Subcutaneous abdominal adipose tissue (tissue), 5 donors: ENCODE measurements around the gene GPRIN3.

Experiments used
- H3K27ac ChIP-seq: one replicate; pipeline ENCODE4 v1.7.0; 2013; ENCODE audit warnings: low read depth, mild to moderate bottlenecking, inconsistent platforms, low read length, moderate library complexity
- H3K27me3 ChIP-seq, 5 donors: one replicate each; pipeline ENCODE4 v1.7.0; 2013; ENCODE audit warnings: low read length in 5 of 5, inconsistent platforms in 1 of 5; ENCODE audit not compliant: control insufficient read depth in 5 of 5, insufficient read depth in 4 of 5
- H3K36me3 ChIP-seq, 5 donors: one replicate each; pipeline ENCODE4 v1.7.0; 2013; ENCODE audit warnings: low read length in 5 of 5; ENCODE audit not compliant: control insufficient read depth in 5 of 5, insufficient read depth in 5 of 5
- H3K4me1 ChIP-seq, 5 donors: one replicate each; pipeline ENCODE4 v1.7.0; 2013; ENCODE audit warnings: low read length in 5 of 5, mild to moderate bottlenecking in 3 of 5, moderate library complexity in 1 of 5; ENCODE audit not compliant: control insufficient read depth in 5 of 5, insufficient read depth in 5 of 5
- H3K4me3 ChIP-seq, 5 donors: one replicate each; pipeline ENCODE4 v1.7.0; 2013; ENCODE audit warnings: low read length in 5 of 5, low read depth in 1 of 5
- H3K9ac ChIP-seq, 5 donors: one replicate each; pipeline ENCODE4 v1.7.0; 2013; ENCODE audit warnings: low read length in 5 of 5, mild to moderate bottlenecking in 4 of 5, moderate library complexity in 3 of 5
- H3K9me3 ChIP-seq, 5 donors: one replicate each; pipeline ENCODE4 v1.7.0; 2013; ENCODE audit warnings: low read length in 5 of 5; ENCODE audit not compliant: control insufficient read depth in 5 of 5
- donor health status: healthy.
- donor health status: healthy.
- donor health status: healthy.
- donor health status: healthy.
- donor health status: healthy.

GPRIN3 gene

GRCh38 chr4:89307446-89308160 lies at the start of gene GPRIN3:
Gene GPRIN3, minus strand, starts transcription at chr4:89307800. Its CDS starts 57,690 bp downstream, at chr4:89250110.
- no peak within 1 kb of the TSS for H3K27ac ChIP-seq
- H3K9ac ChIP-seq: peak within 1 kb of the TSS in 3 of 5 donors; percentile 57 to 71 (median 64)

GRCh38 chr4:89357340-89357739 lies 49.7 kb upstream of the GPRIN3 start:
- H3K27ac ChIP-seq: no peak overlapping the region
- H3K4me3 ChIP-seq: no peak overlapping the region
- H3K27me3 ChIP-seq: no peaks in the 10 kb centered on the region
- no peak overlapping the region for H3K9ac ChIP-seq
- H3K9me3 ChIP-seq: no peaks in the 10 kb centered on the region
- H3K4me1 ChIP-seq: no peaks in the 10 kb centered on the region
- no peaks in the 10 kb centered on the region for H3K36me3 ChIP-seq

More at GRCh38 chr4:89307446-89308160, at the start of gene GPRIN3:
- peak within 1 kb of the TSS; percentile 69 to 77 (median 70) for H3K4me3 ChIP-seq
- peaks cover 0 to 23% (median 16%) of the 10 kb centered on the region in 5 donors for H3K4me1 ChIP-seq
- H3K27me3 ChIP-seq: peaks cover 4 to 13% (median 11%) of the 10 kb centered on the region in 5 donors
- no peaks in the 10 kb centered on the region for H3K9me3 ChIP-seq
- no peaks in the 10 kb centered on the region for H3K36me3 ChIP-seq

- H3K4me1 ChIP-seq: no peaks in the 10 kb centered on the region
- H3K4me3 ChIP-seq: no peak overlapping the region
- no peaks in the 10 kb centered on the region for H3K36me3 ChIP-seq
These were observed 48.5 kb upstream of the GPRIN3 start for GRCh38 chr4:89356086-89356485.

GRCh38 chr4:89353514-89353913 lies 45.9 kb upstream of the GPRIN3 start:
- Histone ChIP-seq H3K27me3 (no peaks in the 10 kb centered on the region), H3K4me3 (no peak overlapping the region), H3K9ac (no peak overlapping the region), H3K27ac (no peak overlapping the region), H3K4me1 (no peaks in the 10 kb centered on the region), H3K9me3 (no peaks in the 10 kb centered on the region), H3K36me3 (no peaks in the 10 kb centered on the region)

More at GRCh38 chr4:89356086-89356485, 48.5 kb upstream of the GPRIN3 start:
- H3K27ac ChIP-seq: no peak overlapping the region
- H3K9ac ChIP-seq: no peak overlapping the region
- no peaks in the 10 kb centered on the region for H3K9me3 ChIP-seq
- H3K27me3 ChIP-seq: no peaks in the 10 kb centered on the region

GRCh38 chr4:89352541-89352940 lies 44.9 kb upstream of the GPRIN3 start:
- no peak overlapping the region for H3K4me3 ChIP-seq
- H3K4me1 ChIP-seq: no peaks in the 10 kb centered on the region
- H3K36me3 ChIP-seq: no peaks in the 10 kb centered on the region
- no peak overlapping the region for H3K9ac ChIP-seq
- H3K9me3 ChIP-seq: peaks cover 0 to 8% (median 6%) of the 10 kb centered on the region in 5 donors
- no peaks in the 10 kb centered on the region for H3K27me3 ChIP-seq
- H3K27ac ChIP-seq: no peak overlapping the region

GRCh38 chr4:89351201-89351600 lies 43.6 kb upstream of the GPRIN3 start:
- Histone ChIP-seq H3K9ac (no peak overlapping the region), H3K4me3 (no peak overlapping the region), H3K27ac (no peak overlapping the region), H3K9me3 (peaks cover 0 to 10% (median 8%) of the 10 kb centered on the region in 5 donors), H3K36me3 (no peaks in the 10 kb centered on the region), H3K27me3 (no peaks in the 10 kb centered on the region), H3K4me1 (no peaks in the 10 kb centered on the region)

GRCh38 chr4:89347363-89348025 lies 39.9 kb upstream of the GPRIN3 start:
- Histone ChIP-seq H3K27ac (no peak overlapping the region), H3K9me3 (peaks cover 0 to 10% (median 8%) of the 10 kb centered on the region in 5 donors), H3K36me3 (no peaks in the 10 kb centered on the region), H3K27me3 (no peaks in the 10 kb centered on the region), H3K4me1 (no peaks in the 10 kb centered on the region), H3K4me3 (no peak overlapping the region), H3K9ac (no peak overlapping the region)

GRCh38 chr4:89344571-89344970 lies 37.0 kb upstream of the GPRIN3 start:
- no peak overlapping the region for H3K4me3 ChIP-seq
- H3K9me3 ChIP-seq: peaks cover 0 to 10% (median 8%) of the 10 kb centered on the region in 5 donors
- no peaks in the 10 kb centered on the region for H3K4me1 ChIP-seq
- no peak overlapping the region for H3K9ac ChIP-seq
- H3K27ac ChIP-seq: no peak overlapping the region
- no peaks in the 10 kb centered on the region for H3K36me3 ChIP-seq
- H3K27me3 ChIP-seq: no peaks in the 10 kb centered on the region

GRCh38 chr4:89338206-89338605 lies 30.6 kb upstream of the GPRIN3 start:
- Histone ChIP-seq H3K27ac (no peak overlapping the region), H3K9me3 (no peaks in the 10 kb centered on the region)

GRCh38 chr4:89337681-89338080 lies 30.1 kb upstream of the GPRIN3 start:
- no peaks in the 10 kb centered on the region for H3K9me3 ChIP-seq
- H3K36me3 ChIP-seq: no peaks in the 10 kb centered on the region
- H3K27ac ChIP-seq: no peak overlapping the region
- no peaks in the 10 kb centered on the region for H3K4me1 ChIP-seq
- H3K27me3 ChIP-seq: no peaks in the 10 kb centered on the region
- no peak overlapping the region for H3K4me3 ChIP-seq
- H3K9ac ChIP-seq: no peak overlapping the region

More at GRCh38 chr4:89338206-89338605, 30.6 kb upstream of the GPRIN3 start:
- Histone ChIP-seq H3K9ac (no peak overlapping the region), H3K4me1 (no peaks in the 10 kb centered on the region), H3K36me3 (no peaks in the 10 kb centered on the region), H3K27me3 (no peaks in the 10 kb centered on the region), H3K4me3 (no peak overlapping the region)
